OCI-LY7 (cell line): ENCODE data around the gene SCFD2. TPM values are rescaled to one million over a fixed set of nuclear protein-coding genes. Genes with fewer than 3 reads are reported as not detected.

Source experiments
- BruUV-seq: library from RNA; stranded (reverse); fragments of 400-500 nt; replicated peaks from 2 replicates; lab custom pipeline; 2021; lab: Mats Ljungman, UMichigan
- CTCF ChIA-PET: fragments of 300-600 bp; sonication (Branson Sonifier 250); formaldehyde crosslinking; loops from one replicate; lab custom pipeline; 2022; ENCODE audit warnings: antibody characterized with exemption; ENCODE audit not compliant: unreplicated experiment; lab: Charles Lee
- POLR2A ChIA-PET: fragments of 300-600 bp; sonication (Branson Sonifier 250); formaldehyde crosslinking; loops from one replicate; lab custom pipeline; 2022; ENCODE audit warnings: antibody characterized with exemption; lab: Charles Lee
- DNase-seq: peaks from one replicate; pipeline ENCODE4 v3.0.0-alpha.2; 2015; ENCODE audit warnings: low spot score
- H2AFZ ChIP-seq: fragments of 200-600 bp; sonication (generic), shearing (Covaris generic); 2 replicates; pipeline ENCODE4 v1.6.1; 2014; ENCODE audit warnings: mild to moderate bottlenecking, antibody characterized with exemption, low read length, moderate library complexity
- H3K27ac ChIP-seq: fragments of 200-600 bp; sonication (generic); 2 replicates; pipeline ENCODE4 v1.5.1; 2014; ENCODE audit warnings: mixed run types, low read depth, mild to moderate bottlenecking, moderate library complexity, low read length, inconsistent platforms; ENCODE audit not compliant: poor library complexity, severe bottlenecking
- H3K36me3 ChIP-seq: fragments of 200-600 bp; sonication (generic); 2 replicates; pipeline ENCODE4 v1.6.1; 2014; ENCODE audit warnings: mild to moderate bottlenecking, antibody characterized with exemption, low read length, moderate library complexity, mixed read lengths; ENCODE audit not compliant: insufficient read depth
- H3K4me1 ChIP-seq: fragments of 200-600 bp; sonication (generic); 2 replicates; pipeline ENCODE4 v1.5.1; 2014; ENCODE audit warnings: mild to moderate bottlenecking, low read length; ENCODE audit not compliant: insufficient read depth, poor library complexity, severe bottlenecking
- H3K4me2 ChIP-seq: fragments of 200-600 bp; sonication (generic); 2 replicates; pipeline ENCODE4 v1.6.1; 2014; ENCODE audit warnings: mild to moderate bottlenecking, low read length
- H3K4me3 ChIP-seq: fragments of 200-600 bp; sonication (generic); 2 replicates; pipeline ENCODE4 v1.5.1; 2014; ENCODE audit warnings: mild to moderate bottlenecking, low read depth, low read length; ENCODE audit not compliant: poor library complexity, severe bottlenecking
- H3K79me2 ChIP-seq: fragments of 200-600 bp; sonication (generic); 2 replicates; pipeline ENCODE4 v1.6.1; 2016; ENCODE audit warnings: low read depth, mild to moderate bottlenecking, low read length, moderate library complexity, mixed read lengths; ENCODE audit not compliant: insufficient read depth
- H3K9me2 ChIP-seq: fragments of 200-600 bp; sonication (generic); 2 replicates; pipeline ENCODE4 v1.6.1; 2016; ENCODE audit warnings: mild to moderate bottlenecking, low read length, mixed read lengths; ENCODE audit not compliant: insufficient read depth
- H3K9me3 ChIP-seq: fragments of 200-600 bp; sonication (generic); 2 replicates; pipeline ENCODE4 v1.6.1; 2014; ENCODE audit warnings: mild to moderate bottlenecking, mixed run types, low read length, mixed read lengths
- H4K20me1 ChIP-seq: fragments of 200-600 bp; sonication (generic); 2 replicates; pipeline ENCODE4 v1.6.1; 2014; ENCODE audit warnings: mild to moderate bottlenecking, antibody characterized with exemption, low read length, moderate library complexity, mixed read lengths; ENCODE audit not compliant: insufficient read depth
- CTCF ChIP-seq: fragments of 200-600 bp; sonication (generic); conservative IDR thresholded peaks from 2 replicates; pipeline ENCODE4 v1.5.1; 2014; ENCODE audit warnings: mild to moderate bottlenecking, antibody characterized with exemption, low read length, moderate library complexity, mixed read lengths
- EZH2phosphoT487 ChIP-seq: fragments of 200-600 bp; sonication (generic); IDR thresholded peaks from 2 replicates; pipeline ENCODE4 v1.6.1; 2018; ENCODE audit warnings: low read depth, borderline replicate concordance, mild to moderate bottlenecking, mixed run types, antibody characterized with exemption, low read length, moderate library complexity, mixed read lengths
- intact Hi-C: fragments of 100-400 bp; cut with micrococcal nuclease; formaldehyde crosslinking; loops from one replicate; pipeline ENCODE4 v1.10.0; 2022; ENCODE audit not compliant: unreplicated experiment
- total RNA-seq, 2 experiments: library from RNA; depleted of rRNA in 1 of 2; stranded (reverse); fragments of >200 nt in 1 of 2; shearing (Covaris generic) in 1 of 2; gene quantifications; 2 replicates each; pipeline ENCODE4 v1.2.3, GENCODE V29; 2014 to 2022

SCFD2 gene
- total RNA-seq, 2 experiments from 2014 or later, result 27.2 to 52.0 TPM

GRCh38 chr4:53007024-53007423 is 358.8 kb downstream of the SCFD2 start:
- Histone ChIP-seq H3K36me3 (no peaks in the 10 kb centered on the region), H3K79me2 (no peaks in the 10 kb centered on the region), H3K4me2 (no peak overlapping the region), H3K9me3 (no peaks in the 10 kb centered on the region), H3K4me3 (no peak overlapping the region), H3K27ac (no peak overlapping the region), H2AFZ (no peak overlapping the region), H3K4me1 (no peaks in the 10 kb centered on the region), H4K20me1 (no peaks in the 10 kb centered on the region), H3K9me2 (no peaks in the 10 kb centered on the region)
- no TSS peak for BruUV-seq
- no peak for DNase-seq
- CTCF ChIA-PET, result no interaction called here
- POLR2A ChIA-PET, result interaction anchor here (0.6 kb wide), 2 partner anchors 680 to 1178 kb away, joined by 3 to 5 read pairs; no protein-coding TSS in a partner anchor
- TF ChIP-seq EZH2phosphoT487, result no peak
- no peak for TF ChIP-seq CTCF
- intact Hi-C loops, result no loop called here

- H3K79me2 ChIP-seq, result no peaks in the 10 kb centered on the region
- H2AFZ ChIP-seq, result no peak overlapping the region
- ChIA-PET CTCF (no interaction called here), POLR2A (interaction anchor here (0.6 kb wide), 1 partner anchor 777 kb away, joined by 3 read pairs; no protein-coding TSS in a partner anchor)
- no peaks in the 10 kb centered on the region for H3K9me3 ChIP-seq
- intact Hi-C loops, result no loop called here
- no peak overlapping the region for H3K4me3 ChIP-seq
- no peaks in the 10 kb centered on the region for H4K20me1 ChIP-seq
- TF ChIP-seq CTCF, result no peak
- TF ChIP-seq EZH2phosphoT487, result no peak
- H3K9me2 ChIP-seq, result no peaks in the 10 kb centered on the region
- no peaks in the 10 kb centered on the region for H3K36me3 ChIP-seq
- no peak for DNase-seq
- no peak overlapping the region for H3K4me2 ChIP-seq
- no peak overlapping the region for H3K27ac ChIP-seq
- no TSS peak for BruUV-seq
- no peaks in the 10 kb centered on the region for H3K4me1 ChIP-seq
These were observed 360.1 kb downstream of the SCFD2 start for GRCh38 chr4:53005808-53006207.

GRCh38 chr4:53005149-53005546 is 360.7 kb downstream of the SCFD2 start:
- H3K36me3 ChIP-seq, result no peaks in the 10 kb centered on the region
- H3K27ac ChIP-seq, result no peak overlapping the region
- H3K79me2 ChIP-seq, result no peaks in the 10 kb centered on the region
- TF ChIP-seq CTCF (no peak), EZH2phosphoT487 (no peak)
- H3K9me2 ChIP-seq, result no peaks in the 10 kb centered on the region
- H3K4me3 ChIP-seq, result no peak overlapping the region
- H3K9me3 ChIP-seq, result no peaks in the 10 kb centered on the region
- H3K4me1 ChIP-seq, result no peaks in the 10 kb centered on the region
- H3K4me2 ChIP-seq, result no peak overlapping the region
- no peak overlapping the region for H2AFZ ChIP-seq
- CTCF ChIA-PET, result no interaction called here
- intact Hi-C loops, result no loop called here
- POLR2A ChIA-PET, result no interaction called here
- BruUV-seq, result no TSS peak
- DNase-seq, result no peak
- no peaks in the 10 kb centered on the region for H4K20me1 ChIP-seq
